GM18520 (cell line): ENCODE results near the gene TPP1.
A peak's percentile ranks its signal among the peaks of the same experiment; 100 is the strongest.

Source experiments
- ATAC-seq: cut with Tn5 transposase; IDR thresholded peaks from one replicate; pipeline ENCODE4 v1.9.1; 2021; ENCODE audit not compliant: unreplicated experiment

TPP1 gene

DNA sequence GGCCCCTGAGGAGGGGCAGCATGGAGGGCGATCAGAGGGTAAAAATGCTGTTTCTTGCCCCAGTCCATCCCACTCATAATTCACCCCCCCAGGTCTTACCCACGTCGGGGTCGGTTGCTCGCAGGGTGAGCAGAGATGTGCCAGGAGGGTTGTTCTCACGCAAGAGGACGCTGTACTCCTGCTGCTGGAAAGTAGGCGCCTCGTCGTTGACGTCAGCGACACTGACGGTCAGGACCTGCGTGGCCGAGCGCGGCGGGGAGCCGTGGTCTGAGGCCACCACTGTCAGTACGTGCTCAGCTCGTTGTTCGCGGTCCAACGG is 10.3 kb upstream of the TPP1 start:
- ATAC-seq = no peak

DNA sequence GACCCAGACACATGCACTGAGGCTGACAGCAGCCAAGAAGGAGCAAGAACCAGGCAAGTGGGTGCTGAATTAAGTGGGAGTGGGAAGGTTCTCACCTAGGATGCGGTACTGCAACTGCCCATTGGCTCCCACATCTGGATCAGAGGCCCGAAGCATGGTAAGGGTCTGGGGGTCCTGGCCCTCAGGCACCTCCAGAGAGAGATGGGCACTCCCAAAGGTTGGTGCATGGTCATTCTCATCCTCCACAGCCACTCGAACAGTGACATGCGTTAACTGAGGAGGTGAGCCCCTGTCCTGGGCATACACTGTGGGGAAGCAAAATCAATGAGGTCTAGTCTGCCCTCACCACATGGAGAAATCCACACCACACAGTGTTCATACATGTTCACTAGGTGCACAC is 9.3 kb upstream of the TPP1 start:
- ATAC-seq = no peak

GRCh38 chr11:6627762-6628241 is 8.6 kb upstream of the TPP1 start:
- ATAC-seq = peak; percentile 80

- no peak for ATAC-seq
Measured at GRCh38 chr11:6626971-6627761, 7.9 kb upstream of the TPP1 start.

GRCh38 chr11:6625832-6626420 is 6.7 kb upstream of the TPP1 start:
- ATAC-seq = no peak

GRCh38 chr11:6625156-6625831 is 6.1 kb upstream of the TPP1 start:
- no peak for ATAC-seq

DNA sequence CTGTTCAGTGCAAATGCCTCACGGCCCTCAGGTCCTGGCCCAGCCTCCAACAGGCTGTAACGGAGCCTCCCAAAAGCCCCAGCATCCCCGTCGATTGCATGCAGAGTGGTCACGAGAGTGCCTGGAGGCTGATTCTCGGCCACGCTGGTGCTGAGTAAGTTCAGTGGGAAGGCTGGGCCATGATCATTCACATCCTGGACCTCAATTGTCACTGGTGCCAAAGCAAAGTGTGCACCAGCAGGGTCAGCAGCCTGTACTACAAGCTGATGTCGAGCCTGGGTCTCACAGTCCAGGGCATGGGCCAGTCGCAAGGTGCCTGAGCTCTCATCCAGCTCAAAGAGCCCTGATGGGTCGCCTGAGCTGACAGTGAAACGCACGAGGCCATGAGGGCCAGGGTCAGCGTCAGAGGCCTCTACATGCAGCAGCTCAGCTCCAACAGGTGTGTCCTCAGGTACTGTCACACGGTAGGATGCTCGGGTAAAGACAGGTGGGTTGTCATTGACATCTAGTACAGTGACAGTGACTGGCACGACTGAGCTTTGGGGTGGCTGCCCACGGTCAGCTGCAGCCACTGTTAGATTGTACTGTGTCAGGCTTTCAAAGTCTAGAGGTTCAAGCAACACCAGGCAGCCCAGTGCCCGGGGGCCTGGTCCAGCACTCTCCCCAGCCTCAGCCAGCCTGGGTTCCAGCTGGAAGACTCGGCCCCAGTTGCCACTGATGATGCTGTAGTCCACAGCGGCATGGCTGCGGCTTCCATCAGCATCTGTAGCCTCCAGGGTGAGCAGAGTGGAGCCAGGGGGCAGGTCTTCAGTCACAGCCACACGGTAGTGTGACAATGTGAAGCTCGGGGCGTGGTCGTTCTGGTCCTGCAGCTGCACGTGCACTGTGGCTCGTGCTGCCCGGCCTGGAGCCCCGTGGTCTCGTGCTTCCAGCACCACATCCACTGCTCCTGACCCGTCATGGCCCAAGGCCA is 4.5 kb upstream of the TPP1 start:
- ATAC-seq = no peak

DNA sequence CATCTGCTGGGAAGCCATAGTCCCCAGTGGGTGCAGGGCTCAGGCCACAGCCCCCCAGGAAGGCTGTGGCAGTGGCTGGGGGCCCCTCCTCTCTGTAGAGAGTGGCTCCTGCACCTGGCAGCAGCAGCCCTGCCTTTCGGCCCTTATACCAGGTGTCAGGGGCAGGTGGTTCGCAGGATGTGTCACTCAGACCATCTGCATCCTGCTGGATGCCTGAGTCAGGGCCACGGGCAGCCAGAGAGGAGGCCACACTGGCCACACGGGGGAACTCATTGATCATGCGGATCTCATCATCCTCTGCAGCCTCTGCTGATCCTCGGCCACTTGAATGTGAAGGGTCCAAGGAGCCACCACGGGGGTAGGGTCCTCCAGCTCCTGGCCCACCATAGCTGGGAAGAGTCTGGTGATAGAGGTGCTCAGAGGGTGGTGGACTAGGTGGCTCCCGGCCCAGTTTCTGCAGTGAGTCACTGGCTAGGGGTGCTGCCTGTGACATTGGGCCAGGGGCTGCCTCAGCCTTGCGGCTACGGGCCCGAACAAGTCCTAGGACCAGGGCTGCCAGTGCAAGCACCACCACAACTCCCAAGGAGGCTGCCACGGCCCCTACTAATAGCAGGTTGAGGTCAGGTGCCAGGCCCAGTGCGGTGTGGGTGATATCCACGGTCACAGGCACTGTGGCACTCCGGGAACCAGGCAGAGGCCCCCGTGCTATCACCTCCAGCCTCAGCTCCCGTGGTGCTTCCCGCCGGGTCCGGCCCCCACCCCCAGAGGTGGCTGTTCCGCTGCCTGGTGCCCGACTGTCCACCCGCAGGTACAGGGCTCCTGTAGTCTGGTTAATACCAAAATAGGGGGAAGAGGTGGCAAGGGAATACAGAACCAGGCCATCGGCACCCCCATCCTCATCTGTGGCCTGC is 3.3 kb upstream of the TPP1 start:
- no peak for ATAC-seq

DNA sequence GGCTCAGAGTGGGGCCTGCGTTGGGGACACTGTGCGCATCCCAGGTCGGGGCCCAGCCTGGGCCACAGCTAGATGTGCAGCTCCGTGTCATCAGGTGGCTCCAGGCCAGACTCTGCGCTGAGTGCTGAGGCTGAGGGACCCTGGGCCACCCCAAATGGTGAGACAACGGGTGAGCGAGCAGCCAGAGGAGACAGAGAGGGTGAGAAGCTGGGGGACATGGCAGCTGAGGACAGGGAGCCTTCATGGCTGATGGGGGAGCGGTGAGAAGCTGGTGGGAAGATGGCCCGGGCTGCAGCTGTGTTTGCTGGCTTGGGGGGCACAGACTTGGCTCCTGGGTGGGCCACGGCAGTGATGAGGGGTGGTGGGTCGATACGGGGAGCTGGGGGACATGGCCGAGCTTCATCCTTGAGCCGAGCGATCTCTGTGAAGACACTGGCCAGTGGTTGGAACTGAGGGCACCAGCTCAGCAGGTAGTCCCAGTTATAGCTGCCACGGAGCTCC is 2.5 kb upstream of the TPP1 start:
- ATAC-seq = no peak

DNA sequence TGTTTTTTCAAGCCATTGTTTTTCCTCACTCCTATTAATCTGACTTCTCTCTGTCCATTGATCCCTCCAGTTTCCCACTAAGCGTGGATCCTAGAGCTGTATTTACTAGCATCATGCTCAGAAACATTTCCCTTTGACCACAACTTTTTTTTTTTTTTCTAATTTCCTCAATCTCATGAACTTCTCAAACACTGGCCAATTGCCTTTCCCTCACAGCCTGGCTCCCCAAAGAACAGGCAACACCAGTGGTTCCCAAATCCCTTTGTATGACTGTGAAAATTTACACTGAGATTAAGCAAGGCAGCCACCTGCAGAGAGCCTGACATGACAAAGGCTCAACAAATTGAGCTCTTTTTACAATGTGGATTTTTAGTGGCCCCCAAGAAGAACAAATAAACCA is 1.4 kb upstream of the TPP1 start:
- no peak for ATAC-seq

DNA sequence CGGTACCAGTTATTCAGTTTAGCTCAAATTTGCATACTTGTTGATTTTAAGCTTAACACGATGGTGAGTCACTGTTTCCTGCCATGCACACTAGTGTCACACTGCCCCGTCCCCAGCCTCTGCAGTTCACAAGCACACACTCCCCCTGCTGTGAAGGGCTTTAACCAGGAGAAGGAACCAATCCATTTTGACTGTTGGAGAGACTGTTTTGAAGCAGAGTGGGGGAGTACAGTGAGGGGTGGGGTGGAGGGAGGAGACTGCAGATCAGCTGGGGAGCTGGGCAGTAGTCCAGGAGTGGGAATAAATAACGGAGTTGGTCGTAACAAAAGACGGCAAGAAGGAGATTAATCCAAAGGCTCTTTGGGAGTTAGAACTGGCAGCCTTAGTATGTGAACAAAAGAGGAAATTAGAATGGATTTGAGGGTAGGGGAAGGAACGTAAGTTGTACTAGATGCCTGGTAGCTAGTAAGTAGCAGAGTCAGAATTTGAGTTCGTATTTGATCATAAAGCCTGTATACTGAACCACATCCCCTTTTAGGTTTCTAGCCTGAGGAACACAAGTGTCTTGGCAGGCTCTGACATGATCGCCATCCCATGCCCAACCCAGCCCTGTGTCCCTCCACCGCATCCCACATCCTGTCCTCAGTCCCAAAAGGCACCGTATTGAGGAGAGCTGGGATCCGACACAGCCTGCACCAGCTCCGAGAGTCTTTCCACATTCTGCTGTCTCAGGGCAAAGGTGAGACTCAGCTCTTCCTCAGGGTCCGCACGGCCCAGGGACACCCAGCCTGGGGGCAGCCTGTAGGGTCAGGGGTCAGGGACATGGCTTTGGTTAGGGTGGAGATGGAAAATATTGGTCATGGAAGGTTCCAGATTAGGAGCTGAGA is 862 bp downstream of the TPP1 start:
- ATAC-seq = no peak

DNA sequence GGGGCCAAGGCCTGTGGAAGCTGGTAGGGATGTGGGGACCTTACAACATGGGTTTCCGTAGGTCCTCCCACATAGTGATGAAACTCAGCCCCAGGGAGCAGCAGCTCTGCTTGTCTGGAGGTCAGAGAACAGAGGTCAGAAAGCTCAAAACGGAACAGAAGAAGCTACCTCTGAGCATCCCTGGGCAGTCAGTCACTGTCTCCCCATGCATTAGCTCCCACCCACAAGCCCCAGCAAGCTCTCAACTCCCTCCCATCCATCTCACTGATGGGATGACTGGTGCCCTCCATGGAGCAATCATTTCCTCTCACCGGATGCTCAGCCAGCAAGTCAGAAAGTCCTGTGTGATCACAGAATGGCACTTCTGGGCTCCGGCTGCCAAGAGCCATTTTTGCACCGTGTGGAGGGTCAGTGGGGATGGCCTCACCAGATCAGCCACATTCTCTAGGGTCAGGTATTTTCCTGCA is 1.9 kb downstream of the TPP1 start:
- ATAC-seq = no peak

GRCh38 chr11:6616596-6617250 is 2.5 kb downstream of the TPP1 start:
- ATAC-seq = no peak

- ATAC-seq = no peak
Measured at GRCh38 chr11:6615882-6616585, 3.2 kb downstream of the TPP1 start.

DNA sequence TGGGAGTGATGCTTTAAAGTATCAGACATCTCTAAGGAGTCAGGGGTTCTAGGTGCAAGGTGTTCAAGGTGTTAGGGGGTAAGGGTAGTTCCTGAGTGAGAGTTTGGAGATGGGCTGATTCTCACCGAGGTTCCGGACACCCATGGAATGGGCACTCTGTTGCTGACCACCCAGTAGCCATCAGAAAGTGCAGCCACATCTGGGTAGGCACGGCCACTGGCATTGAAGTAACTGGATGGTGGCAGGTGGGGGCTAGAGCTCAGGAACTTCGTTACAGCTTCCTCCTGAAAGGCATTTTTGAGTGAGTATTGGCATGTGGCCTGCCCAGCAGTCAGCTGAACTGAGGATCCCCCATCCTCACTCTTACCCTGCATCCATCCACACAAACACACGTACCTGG is 4.2 kb downstream of the TPP1 start:
- no peak for ATAC-seq

DNA sequence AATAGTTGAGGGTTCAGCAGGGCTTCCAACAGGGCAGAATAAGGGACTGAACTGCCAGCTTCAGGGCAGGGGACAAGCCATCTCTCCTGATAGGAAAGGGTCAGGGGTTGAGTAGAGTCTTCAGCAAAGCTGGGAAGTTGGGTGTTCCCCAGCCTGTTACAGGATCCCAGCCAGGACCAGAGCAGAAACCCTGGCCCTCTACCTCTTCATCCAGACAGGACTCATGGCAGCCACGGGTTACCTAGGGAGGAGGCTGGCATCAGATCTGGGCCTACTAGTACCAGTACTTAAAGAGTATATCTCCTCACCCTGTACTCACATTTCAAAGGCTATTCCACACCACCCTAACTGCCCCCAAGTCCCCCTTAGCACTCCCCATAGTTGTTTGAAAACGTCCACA is 4.8 kb downstream of the TPP1 start:
- ATAC-seq = no peak

GRCh38 chr11:6613496-6613895 is 5.7 kb downstream of the TPP1 start:
- ATAC-seq = no peak
